Transverse colon (tissue), 4 donors: Measurements from ENCODE around the gene CLIC6.

Experiments used
- EP300 ChIP-seq: sonication (generic); formaldehyde crosslinking; IDR thresholded peaks from one replicate; pipeline ENCODE4 v1.6.1; 2017; ENCODE audit warnings: antibody characterized with exemption, low read depth
- POLR2A ChIP-seq: fragments of 450-650 bp; IDR thresholded peaks from one replicate; pipeline ENCODE4 v1.6.1; 2016; ENCODE audit warnings: antibody characterized with exemption, mild to moderate bottlenecking, moderate library complexity
- POLR2AphosphoS5 ChIP-seq, 3 donors: sonication (generic); formaldehyde crosslinking; IDR thresholded peaks; one replicate each; pipeline ENCODE4 v1.6.1; 2016; ENCODE audit warnings: antibody characterized with exemption in 3 of 3
- TF ChIP-seq, protein P1 (sequence below), 5 experiments: fragments of 200-600 bp in 3 of 5; fragments of 450-650 bp in 2 of 5; sonication (generic) in 3 of 5; IDR thresholded peaks; 1 replicate in 2 of 5; 2 replicates in 3 of 5; pipeline ENCODE4 v1.5.1; 2016 to 2017; ENCODE audit warnings: antibody characterized with exemption in 5 of 5, inconsistent platforms in 3 of 5, mild to moderate bottlenecking in 2 of 5, moderate library complexity in 1 of 5

GRCh38 chr21:34688715-34689114 lies 19.9 kb downstream of the CLIC6 start:
- TF ChIP-seq, protein P1, sequence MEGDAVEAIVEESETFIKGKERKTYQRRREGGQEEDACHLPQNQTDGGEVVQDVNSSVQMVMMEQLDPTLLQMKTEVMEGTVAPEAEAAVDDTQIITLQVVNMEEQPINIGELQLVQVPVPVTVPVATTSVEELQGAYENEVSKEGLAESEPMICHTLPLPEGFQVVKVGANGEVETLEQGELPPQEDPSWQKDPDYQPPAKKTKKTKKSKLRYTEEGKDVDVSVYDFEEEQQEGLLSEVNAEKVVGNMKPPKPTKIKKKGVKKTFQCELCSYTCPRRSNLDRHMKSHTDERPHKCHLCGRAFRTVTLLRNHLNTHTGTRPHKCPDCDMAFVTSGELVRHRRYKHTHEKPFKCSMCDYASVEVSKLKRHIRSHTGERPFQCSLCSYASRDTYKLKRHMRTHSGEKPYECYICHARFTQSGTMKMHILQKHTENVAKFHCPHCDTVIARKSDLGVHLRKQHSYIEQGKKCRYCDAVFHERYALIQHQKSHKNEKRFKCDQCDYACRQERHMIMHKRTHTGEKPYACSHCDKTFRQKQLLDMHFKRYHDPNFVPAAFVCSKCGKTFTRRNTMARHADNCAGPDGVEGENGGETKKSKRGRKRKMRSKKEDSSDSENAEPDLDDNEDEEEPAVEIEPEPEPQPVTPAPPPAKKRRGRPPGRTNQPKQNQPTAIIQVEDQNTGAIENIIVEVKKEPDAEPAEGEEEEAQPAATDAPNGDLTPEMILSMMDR (IDR thresholded peaks at IDR 0.05): no peak
- TF ChIP-seq POLR2A: no peak
- TF ChIP-seq EP300: no peak
- TF ChIP-seq POLR2AphosphoS5 (IDR thresholded peaks at IDR 0.05): no peak
